GM21737 (cell line): Measurements from ENCODE around the gene TNK2.
"Not testable (repeated sequence)": the region's sequence is repeated elsewhere in the genome, so short reads cannot be mapped to it uniquely, and the experiment has no call there.

ENCODE experiments used
- ATAC-seq: cut with Tn5 transposase; IDR thresholded peaks from one replicate; pipeline ENCODE4 v1.9.1; 2021; ENCODE audit warnings: mild to moderate bottlenecking, moderate library complexity; ENCODE audit not compliant: unreplicated experiment

The TNK2 gene

DNA sequence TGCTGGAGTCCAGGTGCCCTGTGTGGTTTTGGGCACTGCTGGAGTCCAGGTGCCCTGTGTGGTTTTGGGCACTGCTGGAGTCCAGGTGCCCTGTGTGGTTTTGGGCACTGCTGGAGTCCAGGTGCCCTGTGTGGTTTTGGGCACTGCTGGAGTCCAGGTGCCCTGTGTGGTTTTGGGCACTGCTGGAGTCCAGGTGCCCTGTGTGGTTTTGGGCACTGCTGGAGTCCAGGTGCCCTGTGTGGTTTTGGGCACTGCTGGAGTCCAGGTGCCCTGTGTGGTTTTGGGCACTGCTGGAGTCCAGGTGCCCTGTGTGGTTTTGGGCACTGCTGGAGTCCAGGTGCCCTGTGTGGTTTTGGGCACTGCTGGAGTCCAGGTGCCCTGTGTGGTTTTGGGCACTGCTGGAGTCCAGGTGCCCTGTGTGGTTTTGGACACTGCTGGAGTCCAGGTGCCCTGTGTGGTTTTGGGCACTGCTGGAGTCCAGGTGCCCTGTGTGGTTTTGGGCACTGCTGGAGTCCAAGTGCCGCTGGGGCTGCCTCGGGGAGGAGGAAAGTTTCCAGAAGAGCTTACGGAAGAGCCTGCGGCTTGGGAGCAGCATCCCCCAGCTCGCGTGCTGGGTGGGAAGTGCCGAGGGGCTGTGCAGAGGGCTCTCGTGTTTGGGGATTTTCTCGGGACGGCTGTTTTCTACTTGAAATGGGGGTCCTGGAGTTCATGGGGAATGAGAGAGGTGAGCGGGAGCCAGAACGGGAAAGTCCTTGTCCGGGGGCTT, 83.7 kb downstream of the TNK2 start:
- not testable (repeated sequence) for ATAC-seq

DNA sequence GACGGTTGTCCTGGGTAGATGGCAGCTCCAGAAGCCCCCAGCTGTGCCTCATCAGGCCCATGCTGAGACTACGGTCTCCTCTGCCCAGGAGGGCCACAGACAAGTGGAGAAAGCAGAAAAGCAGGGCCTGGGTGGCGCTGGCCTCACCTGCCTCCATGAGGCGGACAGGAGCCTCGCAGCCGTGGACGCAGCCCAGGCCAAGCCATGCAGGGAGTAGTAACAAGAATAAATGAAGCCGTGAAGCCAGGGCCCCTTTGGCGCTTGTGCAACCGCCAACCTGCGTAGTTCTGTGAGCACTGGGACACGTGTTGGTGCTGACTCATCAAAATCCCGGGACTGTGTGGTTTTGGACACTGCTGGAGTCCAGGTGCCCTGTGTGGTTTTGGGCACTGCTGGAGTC, 84.4 kb downstream of the TNK2 start:
- no peak for ATAC-seq

DNA sequence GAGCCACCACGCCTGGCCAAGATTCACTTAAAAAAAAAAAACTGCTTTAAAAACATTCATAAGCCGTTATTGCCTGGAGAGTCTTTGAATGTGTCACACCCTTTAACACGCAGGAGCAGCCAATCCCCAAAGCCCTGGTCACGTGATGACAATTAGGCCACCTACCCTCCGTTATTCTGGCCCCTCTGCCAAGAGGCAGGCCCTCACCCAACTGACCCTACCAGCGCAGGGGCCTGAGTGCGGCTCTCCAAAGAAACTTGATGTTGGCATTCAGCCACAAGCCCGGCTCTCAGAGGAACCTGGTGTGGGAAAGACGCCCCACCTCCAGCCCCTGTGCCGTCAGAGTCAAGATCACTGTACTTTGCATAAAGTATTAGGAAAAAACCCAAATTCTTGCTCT, 85.1 kb downstream of the TNK2 start:
- ATAC-seq = no peak

DNA sequence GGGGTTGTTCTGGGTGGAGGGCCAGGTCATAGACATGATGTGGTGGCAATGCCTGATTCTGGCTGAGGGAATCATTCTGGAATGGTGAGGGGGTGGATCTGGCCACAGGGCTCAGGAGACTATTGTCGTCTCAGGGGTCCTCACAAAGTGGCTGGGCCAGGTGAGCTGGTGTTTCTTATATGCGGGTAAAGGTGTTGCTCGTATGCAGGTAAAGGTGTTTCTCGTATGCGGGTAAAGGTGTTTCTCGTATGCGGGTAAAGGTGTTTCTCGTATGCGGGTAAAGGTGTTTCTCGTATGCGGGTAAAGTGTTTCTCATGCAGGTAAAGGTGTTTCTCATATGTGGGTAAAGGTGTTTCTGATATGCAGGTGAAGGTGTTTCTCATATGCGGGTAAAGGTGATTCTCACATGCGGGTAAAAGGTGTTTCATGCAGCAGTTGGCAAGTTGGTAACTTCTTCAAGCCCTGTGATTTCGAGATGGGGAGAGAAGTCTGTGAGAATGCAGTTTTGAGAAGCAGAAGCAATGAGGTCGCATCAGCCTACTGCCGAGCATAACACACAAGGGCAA, 86.1 kb downstream of the TNK2 start:
- ATAC-seq = no peak

DNA sequence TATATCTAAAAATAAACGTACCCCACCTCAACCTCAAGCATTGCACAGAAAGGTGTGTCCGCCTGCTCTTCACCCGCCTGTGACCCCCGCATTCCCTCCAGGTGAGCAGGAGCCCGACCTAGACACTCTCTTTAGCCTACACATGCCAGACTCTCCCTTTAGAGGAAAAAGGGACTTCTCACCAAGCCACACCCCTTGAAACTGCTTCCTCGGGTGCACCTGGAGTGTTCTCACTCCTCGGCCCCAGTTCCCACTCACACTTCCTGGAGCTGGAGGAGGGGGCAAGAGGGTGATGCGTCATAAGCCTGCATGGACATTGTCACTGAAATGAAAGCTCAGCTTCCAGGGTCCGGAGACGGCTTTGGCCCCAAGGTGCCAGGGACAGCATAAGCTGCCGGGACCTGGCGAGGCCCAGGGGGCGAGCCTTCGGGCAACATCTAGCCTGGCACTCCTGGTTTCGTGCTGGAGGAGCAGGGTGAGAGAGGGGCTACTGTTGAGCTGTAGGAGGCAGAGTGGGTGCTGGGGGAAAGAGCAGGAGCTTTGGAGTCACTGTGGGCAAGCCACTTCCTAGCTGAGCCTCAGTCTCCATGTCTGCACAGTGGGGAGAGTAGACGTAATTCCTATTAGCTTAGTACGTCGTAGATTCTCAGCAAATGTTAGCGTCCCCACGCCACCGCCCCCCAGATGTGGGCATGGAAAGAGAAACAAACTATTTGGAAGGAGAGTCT, 86.8 kb downstream of the TNK2 start:
- no peak for ATAC-seq

DNA sequence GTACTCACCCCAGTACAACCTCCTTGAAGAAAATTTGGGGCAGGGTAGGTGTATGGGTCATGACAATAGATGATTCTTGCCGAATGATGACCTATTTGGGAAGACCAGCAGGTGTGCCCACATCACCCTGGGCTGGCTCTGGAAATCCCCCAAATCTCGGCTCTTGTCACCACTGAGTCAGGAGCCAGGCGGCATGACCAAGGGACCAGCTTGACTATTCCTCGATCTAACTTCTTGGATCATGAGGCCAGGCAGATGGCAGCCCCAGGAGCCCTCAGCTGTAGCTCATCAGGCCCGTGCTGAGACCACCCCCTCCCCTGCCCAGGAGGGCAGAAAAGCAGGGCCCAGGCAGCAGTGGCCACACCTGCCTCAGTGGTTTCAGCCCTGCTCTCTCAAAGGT, 87.5 kb downstream of the TNK2 start:
- ATAC-seq = no peak

DNA sequence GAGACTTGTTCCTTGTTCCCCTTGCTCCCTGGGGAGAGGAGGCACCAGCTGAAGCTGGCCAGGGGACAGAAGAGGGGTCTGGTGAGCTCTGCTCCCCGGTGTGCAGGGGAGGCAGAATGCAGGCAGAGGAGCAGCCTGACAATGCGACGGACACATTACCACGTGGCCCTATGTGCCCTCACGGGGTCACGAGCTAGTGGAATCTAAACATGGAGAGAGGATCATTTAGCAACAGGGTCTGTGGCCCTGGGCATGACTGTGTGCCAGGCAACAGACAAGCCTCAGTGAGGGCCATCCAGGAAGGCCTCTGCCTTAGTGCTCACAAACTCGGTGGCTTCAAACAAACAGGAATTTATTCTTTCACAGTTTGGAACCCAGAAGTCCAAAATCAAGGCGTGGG, 88.2 kb downstream of the TNK2 start:
- no peak for ATAC-seq

DNA sequence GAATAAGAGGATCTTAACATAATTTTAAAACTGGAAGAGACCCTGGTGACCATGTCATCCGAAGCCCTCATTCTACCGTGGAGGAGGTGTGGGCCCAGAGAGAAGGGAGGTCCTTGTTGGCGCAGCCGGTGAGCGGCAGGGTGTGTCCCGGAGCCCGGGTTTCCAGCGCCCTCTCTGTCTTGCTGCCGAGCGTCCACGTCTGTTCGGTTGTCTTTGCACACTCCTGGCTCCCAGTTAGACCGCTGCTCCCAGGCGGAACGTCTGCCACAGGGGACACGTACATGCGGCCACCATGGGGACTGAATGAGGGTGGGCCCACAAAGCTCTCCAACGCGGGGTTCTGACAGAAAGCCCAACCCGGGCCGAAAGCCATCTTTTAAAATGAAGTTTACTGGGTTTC, 90.0 kb downstream of the TNK2 start:
- no peak for ATAC-seq

DNA sequence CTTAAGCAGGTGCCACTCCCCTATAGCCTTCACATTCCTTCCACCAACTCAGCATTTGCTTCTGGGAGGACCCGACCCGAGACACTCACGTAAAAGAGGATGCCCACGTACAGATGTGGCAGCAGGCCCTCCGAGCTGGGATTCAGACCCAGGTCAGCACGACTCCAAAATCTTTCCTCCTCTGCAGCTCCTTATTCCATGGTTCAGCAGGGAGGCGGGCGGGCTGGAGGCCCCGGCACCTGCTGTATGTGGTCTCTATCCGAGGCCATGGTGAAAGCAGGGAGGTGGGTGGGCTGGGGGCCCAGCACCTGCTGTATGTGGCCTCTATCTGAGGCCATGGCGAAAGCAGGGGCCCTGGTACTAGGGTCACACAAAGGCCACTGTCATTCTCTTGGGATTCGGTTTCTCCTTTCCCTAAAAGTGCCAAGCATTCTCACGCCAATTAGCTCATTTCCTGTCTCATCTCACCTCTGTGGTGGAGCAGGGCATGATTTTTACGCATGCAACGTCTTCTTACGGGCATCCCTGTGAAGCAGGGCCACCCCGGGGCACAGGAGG, 90.7 kb downstream of the TNK2 start:
- no peak for ATAC-seq

DNA sequence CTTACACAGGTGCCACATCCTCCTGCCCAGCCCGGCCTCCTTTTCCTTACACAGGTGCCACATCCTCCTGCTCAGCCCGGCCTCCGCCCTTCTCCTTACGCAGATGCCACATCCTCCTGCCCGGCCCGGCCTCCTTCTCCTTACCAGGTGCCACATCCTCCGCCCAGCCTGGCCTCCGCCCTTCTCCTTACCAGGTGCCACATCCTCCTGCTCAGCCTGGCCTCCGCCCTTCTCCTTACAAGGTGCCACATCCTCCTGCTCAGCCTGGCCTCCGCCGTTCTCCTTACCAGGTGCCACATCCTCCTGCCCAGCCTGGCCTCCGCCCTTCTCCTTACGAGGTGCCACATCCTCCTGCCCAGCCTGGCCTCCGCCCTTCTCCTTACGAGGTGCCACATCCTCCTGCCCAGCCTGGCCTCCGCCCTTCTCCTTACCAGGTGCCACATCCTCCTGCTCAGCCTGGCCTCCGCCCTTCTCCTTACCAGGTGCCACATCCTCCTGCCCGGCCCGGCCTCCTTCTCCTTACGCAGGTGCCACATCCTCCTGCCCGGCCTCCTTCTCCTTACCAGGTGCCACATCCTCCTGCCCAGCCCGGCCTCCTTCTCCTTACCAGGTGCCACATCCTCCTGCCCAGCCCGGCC, 92.0 kb downstream of the TNK2 start:
- not testable (repeated sequence) for ATAC-seq

DNA sequence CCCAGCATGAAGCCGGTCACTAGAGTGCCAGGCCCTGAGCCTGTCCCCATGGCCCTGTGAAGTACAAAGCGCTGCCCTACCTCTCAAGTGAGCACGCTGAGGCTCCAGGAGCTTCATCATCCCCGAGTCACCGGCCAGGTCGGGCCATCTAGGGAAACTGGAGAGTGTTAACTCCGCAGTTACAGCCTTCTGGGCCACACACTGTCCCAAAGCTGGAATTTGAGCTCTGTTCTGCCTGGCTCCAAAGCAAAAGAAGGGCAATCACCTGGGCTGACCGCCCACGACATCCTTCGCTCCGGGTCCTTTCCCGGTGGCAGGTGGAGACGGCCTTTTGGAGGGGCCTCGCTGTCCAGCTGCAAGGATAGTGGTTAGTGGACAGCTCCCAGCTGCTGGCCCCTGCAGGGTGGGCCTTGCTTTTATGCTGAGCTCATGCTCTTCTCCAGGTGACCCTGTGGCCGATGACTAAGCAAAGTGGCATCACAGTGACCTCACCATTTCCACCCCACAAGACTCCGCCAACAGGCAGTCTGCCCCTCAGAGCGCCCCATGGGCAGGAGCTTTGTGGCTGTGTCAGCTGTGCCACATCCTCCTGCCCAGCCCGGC, 93.1 kb downstream of the TNK2 start:
- ATAC-seq = no peak

DNA sequence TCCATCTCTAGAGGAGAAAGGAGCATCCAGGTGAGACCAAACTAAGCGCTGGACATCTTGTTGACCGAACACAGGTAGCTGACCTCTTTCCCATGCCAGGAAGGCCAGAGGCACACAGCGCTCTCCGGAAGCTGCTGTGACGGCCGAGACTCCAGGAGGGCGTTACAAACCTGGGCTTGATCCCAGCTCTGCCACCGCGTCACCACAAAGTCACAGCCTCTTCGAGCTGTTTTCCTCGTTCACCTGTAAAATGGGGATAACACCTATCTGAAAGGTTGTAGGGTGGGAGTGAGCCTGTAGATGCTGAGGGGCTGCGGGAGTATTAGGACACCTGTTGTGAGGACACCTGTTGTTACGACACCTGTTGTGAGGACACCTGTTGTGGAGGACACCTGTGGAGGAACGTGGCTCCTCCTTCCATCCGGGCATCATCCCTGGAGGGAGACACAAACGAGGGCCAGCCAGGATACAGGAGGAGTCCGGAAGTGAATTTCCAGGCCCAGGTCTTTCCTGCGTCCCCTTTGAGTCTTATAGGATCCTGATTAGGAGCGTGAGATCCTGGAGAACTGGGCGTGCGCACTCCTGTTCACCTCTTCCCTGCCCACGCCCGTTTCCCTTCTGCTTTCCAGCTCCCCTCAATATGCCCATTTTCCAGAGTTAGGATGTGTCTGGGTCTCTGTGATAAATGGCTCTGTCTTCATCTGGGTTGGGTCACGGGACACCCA, 94.3 kb downstream of the TNK2 start:
- no peak for ATAC-seq
